GM12892 (cell line): ENCODE results near the gene EDEM1.

Experiments used
- POLR2A ChIP-seq: IDR thresholded peaks from 2 replicates; pipeline ENCODE4 v1.6.1; 2011; ENCODE audit warnings: low read depth, low read length, control low read depth
- POLR2AphosphoS5 ChIP-seq: IDR thresholded peaks from 2 replicates; pipeline ENCODE4 v1.6.1; 2011; ENCODE audit warnings: low read depth, low read length, control low read depth

GRCh38 chr3:5267889-5268288 lies 80.4 kb downstream of the EDEM1 start:
- TF ChIP-seq POLR2AphosphoS5 (no peak), POLR2A (no peak)
